ENCODE results near the gene SLC49A4.

GRCh38 chr3:122928396-122929187, 133.7 kb downstream of the SLC49A4 start:
- no peak for TF ChIP-seq EZH2 (IDR thresholded peaks at IDR 0.05; ENCODE audit: low read depth, low read length, severe bottlenecking)
- TF ChIP-seq BRCA1 (IDR thresholded peaks at IDR 0.05; ENCODE audit: low read depth, low read length), result no peak
- TF ChIP-seq, protein P1, sequence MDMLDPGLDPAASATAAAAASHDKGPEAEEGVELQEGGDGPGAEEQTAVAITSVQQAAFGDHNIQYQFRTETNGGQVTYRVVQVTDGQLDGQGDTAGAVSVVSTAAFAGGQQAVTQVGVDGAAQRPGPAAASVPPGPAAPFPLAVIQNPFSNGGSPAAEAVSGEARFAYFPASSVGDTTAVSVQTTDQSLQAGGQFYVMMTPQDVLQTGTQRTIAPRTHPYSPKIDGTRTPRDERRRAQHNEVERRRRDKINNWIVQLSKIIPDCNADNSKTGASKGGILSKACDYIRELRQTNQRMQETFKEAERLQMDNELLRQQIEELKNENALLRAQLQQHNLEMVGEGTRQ (IDR thresholded peaks at IDR 0.05; ENCODE audit: low read length), result no peak
- no peak for TF ChIP-seq MAFK (IDR thresholded peaks at IDR 0.05; ENCODE audit: low read depth, low read length)
- TF ChIP-seq NANOG (IDR thresholded peaks at IDR 0.05; ENCODE audit: insufficient read depth, low read depth, low read length, poor library complexity, severe bottlenecking), result no peak
- TF ChIP-seq BCL11A (IDR thresholded peaks at IDR 0.05; ENCODE audit: low read depth in 2 of 2, low read length in 2 of 2), result no peak
- no peak for TF ChIP-seq TAF1 (IDR thresholded peaks at IDR 0.05; ENCODE audit: low read depth, low read length)
- TF ChIP-seq FOSL1 (IDR thresholded peaks at IDR 0.05; ENCODE audit: insufficient read depth, low read depth, low read length), result no peak
- TF ChIP-seq, protein P2, sequence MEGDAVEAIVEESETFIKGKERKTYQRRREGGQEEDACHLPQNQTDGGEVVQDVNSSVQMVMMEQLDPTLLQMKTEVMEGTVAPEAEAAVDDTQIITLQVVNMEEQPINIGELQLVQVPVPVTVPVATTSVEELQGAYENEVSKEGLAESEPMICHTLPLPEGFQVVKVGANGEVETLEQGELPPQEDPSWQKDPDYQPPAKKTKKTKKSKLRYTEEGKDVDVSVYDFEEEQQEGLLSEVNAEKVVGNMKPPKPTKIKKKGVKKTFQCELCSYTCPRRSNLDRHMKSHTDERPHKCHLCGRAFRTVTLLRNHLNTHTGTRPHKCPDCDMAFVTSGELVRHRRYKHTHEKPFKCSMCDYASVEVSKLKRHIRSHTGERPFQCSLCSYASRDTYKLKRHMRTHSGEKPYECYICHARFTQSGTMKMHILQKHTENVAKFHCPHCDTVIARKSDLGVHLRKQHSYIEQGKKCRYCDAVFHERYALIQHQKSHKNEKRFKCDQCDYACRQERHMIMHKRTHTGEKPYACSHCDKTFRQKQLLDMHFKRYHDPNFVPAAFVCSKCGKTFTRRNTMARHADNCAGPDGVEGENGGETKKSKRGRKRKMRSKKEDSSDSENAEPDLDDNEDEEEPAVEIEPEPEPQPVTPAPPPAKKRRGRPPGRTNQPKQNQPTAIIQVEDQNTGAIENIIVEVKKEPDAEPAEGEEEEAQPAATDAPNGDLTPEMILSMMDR (IDR thresholded peaks at IDR 0.05; ENCODE audit: control extremely low read depth in 1 of 3, insufficient read depth in 1 of 3, low read depth in 1 of 3, low read length in 3 of 3), result no peak
- no peak for TF ChIP-seq POLR2A (IDR thresholded peaks at IDR 0.05; ENCODE audit: control extremely low read depth in 1 of 2, low read depth in 2 of 2, low read length in 2 of 2)
- TF ChIP-seq POLR2AphosphoS5 (IDR thresholded peaks at IDR 0.05; ENCODE audit: low read depth, low read length), result no peak
- TF ChIP-seq YY1 (IDR thresholded peaks at IDR 0.05; ENCODE audit: low read depth, low read length), result no peak
- no peak for TF ChIP-seq HDAC6 (IDR thresholded peaks at IDR 0.05; ENCODE audit: low read depth, low read length)
- no peak for TF ChIP-seq CHD2 (IDR thresholded peaks at IDR 0.05; ENCODE audit: low read length)

Measured in H1 (cell line).